HEK293 (cell line): ENCODE data around the gene AMPD1.

Source experiments
- CTCF ChIA-PET: fragments of 350-600 bp; formaldehyde crosslinking; extraction: SDS; loops from one replicate; lab custom pipeline; 2021; ENCODE audit warnings: antibody characterized with exemption; lab: Yijun Ruan, JAX
- POLR2A ChIA-PET: fragments of 300-600 bp; formaldehyde crosslinking; extraction: SDS; loops from one replicate; lab custom pipeline; 2020; ENCODE audit warnings: antibody characterized with exemption, inconsistent platforms; lab: Yijun Ruan, JAX
- H3K27ac ChIP-seq: fragments of 200-500 bp; sonication (Bioruptor generic); 2 replicates; pipeline ENCODE4 v1.5.1; 2014; ENCODE audit warnings: low read depth, low read length, control low read depth, inconsistent platforms; ENCODE audit errors: extremely low read depth
- H3K36me3 ChIP-seq, 2 experiments: fragments of 200-500 bp in 1 of 2; sonication (Bioruptor generic) in 1 of 2; 1 replicate in 1 of 2; 2 replicates in 1 of 2; pipeline ENCODE4 v1.5.1; 2014 to 2017; ENCODE audit warnings: inconsistent platforms in 2 of 2, low read length in 2 of 2; ENCODE audit not compliant: control insufficient read depth in 2 of 2, insufficient read depth in 1 of 2
- H3K4me1 ChIP-seq: fragments of 200-500 bp; sonication (Bioruptor generic); 2 replicates; pipeline ENCODE4 v1.5.1; 2014; ENCODE audit warnings: mild to moderate bottlenecking, low read length, inconsistent platforms; ENCODE audit not compliant: control insufficient read depth, insufficient read depth
- H3K4me3 ChIP-seq: 2 replicates; pipeline ENCODE4 v1.5.1; 2011; ENCODE audit warnings: low read depth, mild to moderate bottlenecking, control low read depth, low read length, moderate library complexity
- H3K9me3 ChIP-seq: fragments of 200-500 bp; sonication (Bioruptor generic); 2 replicates; pipeline ENCODE4 v1.5.1; 2014; ENCODE audit warnings: low read depth, low read length, inconsistent platforms; ENCODE audit not compliant: control insufficient read depth, insufficient read depth
- BCL11B ChIP-seq: fragments of 450-650 bp; formaldehyde crosslinking; IDR thresholded peaks from 2 replicates; pipeline ENCODE4 v1.5.1; 2016; ENCODE audit warnings: low read depth, missing biosample characterization, missing genetic modification characterization
- ELK4 ChIP-seq: IDR thresholded peaks from 2 replicates; pipeline ENCODE4 v1.6.1; 2011; ENCODE audit warnings: mild to moderate bottlenecking, low read depth, low read length, borderline replicate concordance
- GLI4 ChIP-seq: fragments of 450-650 bp; formaldehyde crosslinking; IDR thresholded peaks from 2 replicates; pipeline ENCODE4 v1.5.1; 2016; ENCODE audit warnings: missing biosample characterization, missing genetic modification characterization
- PRDM10 ChIP-seq: fragments of 450-650 bp; formaldehyde crosslinking; IDR thresholded peaks from 2 replicates; pipeline ENCODE4 v1.5.1; 2016; ENCODE audit warnings: missing biosample characterization, missing genetic modification characterization
- PRDM6 ChIP-seq: fragments of 450-650 bp; formaldehyde crosslinking; IDR thresholded peaks from 2 replicates; pipeline ENCODE4 v1.5.1; 2017; ENCODE audit warnings: missing biosample characterization, missing genetic modification characterization
- ZBTB26 ChIP-seq: fragments of 450-650 bp; formaldehyde crosslinking; optimal IDR thresholded peaks from 2 replicates; pipeline ENCODE3; 2016; ENCODE audit warnings: missing biosample characterization, mild to moderate bottlenecking, missing genetic modification characterization
- ZNF148 ChIP-seq: fragments of 450-650 bp; formaldehyde crosslinking; IDR thresholded peaks from 2 replicates; pipeline ENCODE4 v1.5.0; 2017; ENCODE audit warnings: missing biosample characterization, missing genetic modification characterization, borderline replicate concordance
- ZNF311 ChIP-seq: fragments of 450-650 bp; formaldehyde crosslinking; IDR thresholded peaks from 2 replicates; pipeline ENCODE4 v1.5.1; 2017; ENCODE audit warnings: missing biosample characterization, missing genetic modification characterization, borderline replicate concordance
- ZNF354C ChIP-seq: fragments of 450-650 bp; formaldehyde crosslinking; IDR thresholded peaks from 2 replicates; pipeline ENCODE4 v1.5.1; 2016; ENCODE audit warnings: missing biosample characterization, missing genetic modification characterization, low read depth, borderline replicate concordance
- ZNF366 ChIP-seq: fragments of 450-650 bp; formaldehyde crosslinking; conservative IDR thresholded peaks from 2 replicates; pipeline ENCODE4 v1.5.1; 2016; ENCODE audit warnings: missing biosample characterization, missing genetic modification characterization
- ZNF521 ChIP-seq: fragments of 450-650 bp; formaldehyde crosslinking; IDR thresholded peaks from 2 replicates; pipeline ENCODE4 v1.5.1; 2017; ENCODE audit warnings: missing biosample characterization, mild to moderate bottlenecking, missing genetic modification characterization
- ZNF561 ChIP-seq: fragments of 450-650 bp; IDR thresholded peaks from 2 replicates; pipeline ENCODE4 v1.5.1; 2018; ENCODE audit warnings: missing biosample characterization, missing genetic modification characterization, borderline replicate concordance
- ZNF623 ChIP-seq: fragments of 450-650 bp; formaldehyde crosslinking; IDR thresholded peaks from 2 replicates; pipeline ENCODE4 v1.5.1; 2016; ENCODE audit warnings: missing biosample characterization, missing genetic modification characterization
- ZNF76 ChIP-seq: fragments of 450-650 bp; formaldehyde crosslinking; IDR thresholded peaks from 2 replicates; pipeline ENCODE4; 2016; ENCODE audit warnings: low read depth, missing biosample characterization, missing genetic modification characterization, borderline replicate concordance

Gene AMPD1

GRCh38 chr1:114648503-114648902 lies 46.8 kb downstream of the AMPD1 start (continued):
- no peak for TF ChIP-seq ZNF623 (tag by site-specific recombination)

GRCh38 chr1:114641377-114641776 lies 54.0 kb downstream of the AMPD1 start:
- H3K4me1 ChIP-seq = no peaks in the 10 kb centered on the region
- H3K27ac ChIP-seq = no peak overlapping the region
- H3K4me3 ChIP-seq = no peak overlapping the region
- ChIA-PET POLR2A (no interaction called here), CTCF (interaction anchor here (0.5 to 0.7 kb wide), 3 partner anchors 30 to 1378 kb away, joined by 3 to 7 read pairs (median 3); no protein-coding TSS in a partner anchor)
- no peaks in the 10 kb centered on the region for H3K36me3 ChIP-seq
- no peaks in the 10 kb centered on the region for H3K9me3 ChIP-seq
- TF ChIP-seq BCL11B (tag by site-specific recombination) (no peak), ZNF354C (tag by site-specific recombination) (no peak)

GRCh38 chr1:114638910-114639309 lies 56.4 kb downstream of the AMPD1 start:
- no peak for TF ChIP-seq PRDM10 (tag by site-specific recombination)
- no peak for TF ChIP-seq ELK4
- ChIA-PET POLR2A (no interaction called here), CTCF (no interaction called here)
- no peak overlapping the region for H3K4me3 ChIP-seq
- H3K4me1 ChIP-seq = no peaks in the 10 kb centered on the region
- no peaks in the 10 kb centered on the region for H3K9me3 ChIP-seq
- no peaks in the 10 kb centered on the region for H3K36me3 ChIP-seq
- no peak overlapping the region for H3K27ac ChIP-seq

GRCh38 chr1:114632427-114632826 lies 62.9 kb downstream of the AMPD1 start:
- H3K36me3 ChIP-seq = no peaks in the 10 kb centered on the region
- ChIA-PET CTCF (no interaction called here), POLR2A (no interaction called here)
- H3K4me3 ChIP-seq = no peak overlapping the region
- H3K27ac ChIP-seq = no peak overlapping the region
- H3K9me3 ChIP-seq = no peaks in the 10 kb centered on the region
- no peaks in the 10 kb centered on the region for H3K4me1 ChIP-seq
- peak; percentile 61 for TF ChIP-seq PRDM6
- no peak for TF ChIP-seq ZNF366 (tag by site-specific recombination)

GRCh38 chr1:114627107-114627506 lies 68.2 kb downstream of the AMPD1 start:
- POLR2A ChIA-PET = no interaction called here
- TF ChIP-seq ZNF148 (no peak), ZNF561 (tag by site-specific recombination) (no peak), GLI4 (no peak), ZNF311 (tag by site-specific recombination) (no peak), ZNF521 (tag by site-specific recombination) (no peak), ZBTB26 (tag by site-specific recombination) (no peak), ZNF76 (no peak)

More at GRCh38 chr1:114627107-114627506, 68.2 kb downstream of the AMPD1 start:
- Histone ChIP-seq H3K27ac (no peak overlapping the region), H3K4me3 (no peak overlapping the region), H3K36me3 (no peaks in the 10 kb centered on the region), H3K4me1 (no peaks in the 10 kb centered on the region), H3K9me3 (no peaks in the 10 kb centered on the region)
- CTCF ChIA-PET = no interaction called here
